Ascending aorta (tissue), 2 donors: ENCODE results near the gene EFR3B. TPM values are rescaled to one million over a fixed set of nuclear protein-coding genes. Genes with fewer than 3 reads are reported as not detected.
"Not testable (repeated sequence)": the region's sequence is repeated elsewhere in the genome, so short reads cannot be mapped to it uniquely, and the experiment has no call there.

Experiments used
- DNase-seq, 2 donors: peaks; one replicate each; pipeline ENCODE4 v3.0.0-alpha.2; 2019; ENCODE audit warnings: low spot score in 2 of 2
- H3K27ac ChIP-seq, 2 donors: fragments of 200-600 bp; sonication (generic); one replicate each; pipeline ENCODE4 v1.5.1; 2016 to 2017; ENCODE audit warnings: mild to moderate bottlenecking in 1 of 2
- H3K27me3 ChIP-seq: fragments of 200-600 bp; sonication (generic); one replicate; pipeline ENCODE4 v1.5.1; 2017
- H3K36me3 ChIP-seq, 2 donors: fragments of 200-600 bp; sonication (generic); one replicate each; pipeline ENCODE4 v1.5.1; 2016
- H3K4me1 ChIP-seq, 2 donors: fragments of 200-600 bp; sonication (generic); one replicate each; pipeline ENCODE4 v1.5.1; 2016 to 2017; ENCODE audit warnings: mild to moderate bottlenecking in 1 of 2
- H3K4me3 ChIP-seq, 2 donors: fragments of 200-600 bp; sonication (generic); one replicate each; pipeline ENCODE4 v1.5.1; 2016 to 2017; ENCODE audit warnings: mild to moderate bottlenecking in 1 of 2
- H3K9me3 ChIP-seq, 2 donors: fragments of 200-600 bp; sonication (generic); one replicate each; pipeline ENCODE4 v1.5.1; 2016
- intact Hi-C: fragments of 100-400 bp; cut with DNase I; formaldehyde crosslinking; loops from one replicate; pipeline ENCODE4 v1.15.1; 2023
- total RNA-seq: library from RNA; depleted of rRNA; stranded (reverse); fragments of >200 nt; gene quantifications from one replicate; pipeline ENCODE4 v1.1.0, GENCODE V29; 2016
- TF ChIP-seq, protein P1 (sequence below), 3 experiments: fragments of 200-600 bp in 2 of 3; fragments of 450-650 bp in 1 of 3; sonication (generic) in 2 of 3; IDR thresholded peaks; one replicate each; pipeline ENCODE4 v1.5.1; 2016 to 2019; ENCODE audit warnings: antibody characterized with exemption in 3 of 3, mild to moderate bottlenecking in 1 of 3, moderate library complexity in 1 of 3

EFR3B gene
- total RNA-seq, 1 donor from 2014 or later: 0.32 TPM

GRCh38 chr2:25000503-25001324 is 41.2 kb upstream of the EFR3B start:
- Histone ChIP-seq H3K4me1 (peaks cover 0 to 2% of the 10 kb centered on the region in 2 donors), H3K36me3 (peaks cover 0 to 4% of the 10 kb centered on the region in 2 donors), H3K27ac (no peak overlapping the region), H3K4me3 (no peak overlapping the region), H3K9me3 (no peaks in the 10 kb centered on the region), H3K27me3 (no peaks in the 10 kb centered on the region)
- intact Hi-C loops: no loop called here
- DNase-seq: no peak
- TF ChIP-seq, protein P1, sequence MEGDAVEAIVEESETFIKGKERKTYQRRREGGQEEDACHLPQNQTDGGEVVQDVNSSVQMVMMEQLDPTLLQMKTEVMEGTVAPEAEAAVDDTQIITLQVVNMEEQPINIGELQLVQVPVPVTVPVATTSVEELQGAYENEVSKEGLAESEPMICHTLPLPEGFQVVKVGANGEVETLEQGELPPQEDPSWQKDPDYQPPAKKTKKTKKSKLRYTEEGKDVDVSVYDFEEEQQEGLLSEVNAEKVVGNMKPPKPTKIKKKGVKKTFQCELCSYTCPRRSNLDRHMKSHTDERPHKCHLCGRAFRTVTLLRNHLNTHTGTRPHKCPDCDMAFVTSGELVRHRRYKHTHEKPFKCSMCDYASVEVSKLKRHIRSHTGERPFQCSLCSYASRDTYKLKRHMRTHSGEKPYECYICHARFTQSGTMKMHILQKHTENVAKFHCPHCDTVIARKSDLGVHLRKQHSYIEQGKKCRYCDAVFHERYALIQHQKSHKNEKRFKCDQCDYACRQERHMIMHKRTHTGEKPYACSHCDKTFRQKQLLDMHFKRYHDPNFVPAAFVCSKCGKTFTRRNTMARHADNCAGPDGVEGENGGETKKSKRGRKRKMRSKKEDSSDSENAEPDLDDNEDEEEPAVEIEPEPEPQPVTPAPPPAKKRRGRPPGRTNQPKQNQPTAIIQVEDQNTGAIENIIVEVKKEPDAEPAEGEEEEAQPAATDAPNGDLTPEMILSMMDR (IDR thresholded peaks at IDR 0.05): no peak

GRCh38 chr2:25001325-25001637 is 40.6 kb upstream of the EFR3B start:
- peaks cover 0 to 2% of the 10 kb centered on the region in 2 donors for H3K4me1 ChIP-seq
- intact Hi-C loops: no loop called here

GRCh38 chr2:25002066-25002465 is 39.8 kb upstream of the EFR3B start:
- intact Hi-C loops: no loop called here
- Histone ChIP-seq H3K4me3 (no peak overlapping the region), H3K27me3 (no peaks in the 10 kb centered on the region), H3K27ac (no peak overlapping the region), H3K36me3 (peaks cover 0 to 4% of the 10 kb centered on the region in 2 donors), H3K9me3 (no peaks in the 10 kb centered on the region), H3K4me1 (peaks cover 0 to 2% of the 10 kb centered on the region in 2 donors)
- DNase-seq: no peak
- TF ChIP-seq, protein P1 (IDR thresholded peaks at IDR 0.05): no peak

More at GRCh38 chr2:25001325-25001637, 40.6 kb upstream of the EFR3B start:
- H3K4me3 ChIP-seq: no peak overlapping the region
- TF ChIP-seq, protein P1 (IDR thresholded peaks at IDR 0.05): no peak
- no peak overlapping the region for H3K27ac ChIP-seq
- DNase-seq: no peak
- no peaks in the 10 kb centered on the region for H3K27me3 ChIP-seq
- no peaks in the 10 kb centered on the region for H3K9me3 ChIP-seq
- peaks cover 0 to 4% of the 10 kb centered on the region in 2 donors for H3K36me3 ChIP-seq

- Histone ChIP-seq H3K9me3 (no peaks in the 10 kb centered on the region), H3K27ac (no peak overlapping the region), H3K4me1 (no peaks in the 10 kb centered on the region), H3K36me3 (no peaks in the 10 kb centered on the region), H3K4me3 (no peak overlapping the region), H3K27me3 (no peaks in the 10 kb centered on the region)
- TF ChIP-seq, protein P1 (IDR thresholded peaks at IDR 0.05): no peak
- intact Hi-C loops: no loop called here
- no peak for DNase-seq
Observed at GRCh38 chr2:25009954-25010353, 31.9 kb upstream of the EFR3B start.

DNA sequence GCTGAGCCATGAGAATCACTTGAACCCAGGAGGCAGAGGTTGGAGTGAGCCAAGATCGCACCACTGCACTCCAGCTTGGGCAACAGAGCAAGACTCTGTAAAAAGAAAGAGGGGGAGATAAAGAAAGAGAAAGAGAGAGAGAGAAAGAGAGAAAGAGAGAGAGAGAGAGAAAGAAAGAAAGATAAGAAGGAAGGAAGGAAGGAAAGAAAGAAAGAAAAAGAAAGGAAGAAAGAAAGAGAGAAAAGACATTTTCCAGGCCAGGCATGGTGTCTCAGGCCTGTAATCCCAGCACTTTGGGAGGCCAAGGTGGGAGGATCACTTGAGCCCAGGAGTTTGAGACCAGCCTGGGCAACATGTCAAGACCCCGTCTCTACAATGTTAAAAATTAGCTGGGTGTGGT is 30.5 kb upstream of the EFR3B start:
- H3K36me3 ChIP-seq, intact Hi-C loops, H3K27ac ChIP-seq, H3K9me3 ChIP-seq, DNase-seq, H3K4me3 ChIP-seq, H3K27me3 ChIP-seq, H3K4me1 ChIP-seq: not testable (repeated sequence)

GRCh38 chr2:25014631-25015030 is 27.2 kb upstream of the EFR3B start:
- intact Hi-C loops: no loop called here
- no peak overlapping the region for H3K27ac ChIP-seq
- H3K4me3 ChIP-seq: no peak overlapping the region
- DNase-seq: no peak
- H3K36me3 ChIP-seq: no peaks in the 10 kb centered on the region
- H3K4me1 ChIP-seq: no peaks in the 10 kb centered on the region
- TF ChIP-seq, protein P1 (IDR thresholded peaks at IDR 0.05): no peak
- H3K27me3 ChIP-seq: no peaks in the 10 kb centered on the region
- H3K9me3 ChIP-seq: no peaks in the 10 kb centered on the region
